Measurements from ENCODE around the gene NT5C1A.

- no peak for TF ChIP-seq EZH2 (IDR thresholded peaks at IDR 0.05; ENCODE audit: insufficient read depth, poor library complexity, severe bottlenecking)
- TF ChIP-seq EZH2phosphoT487 (IDR thresholded peaks at IDR 0.05; ENCODE audit: insufficient read depth, low read depth), result no peak
These were observed 28.2 kb downstream of the NT5C1A start for GRCh38 chr1:39643705-39644104.

Measured in GM23248 (cell line).